A549 treated with Mapracorat at 1 μM for 4 hours (cell line): ENCODE data around the gene DNAJC16. TPM values are rescaled to one million over a fixed set of nuclear protein-coding genes. Genes with fewer than 3 reads are reported as not detected.

Experiments used
- total RNA-seq: library from RNA; stranded (reverse); fragments of 200-300 nt; extraction: Qiagen RNA extraction; gene quantifications from 5 replicates; pipeline ENCODE4 v1.2.3, GENCODE V29; 2022

The DNAJC16 gene
- 4.0 to 8.0 TPM (median 4.4 TPM) in 5 replicates for total RNA-seq

GRCh38 chr1:15526490-15527339 is at the start of gene DNAJC16:
DNAJC16 (plus strand) TSS chr1:15526848; CDS start chr1:15529106, 2,258 bp downstream.

DNA sequence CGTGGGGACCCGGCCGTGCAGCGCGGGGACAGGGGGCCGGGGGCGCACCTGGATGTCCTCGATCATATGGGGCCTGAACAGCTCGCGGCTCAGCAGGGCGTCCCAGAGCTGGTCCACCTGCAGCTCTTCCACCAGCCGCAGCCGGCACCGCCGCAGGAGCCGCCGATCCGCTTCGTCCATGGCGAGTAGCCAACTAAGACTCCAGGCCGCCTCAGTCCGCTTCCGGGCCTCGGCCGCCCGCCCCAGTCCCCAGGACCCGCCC is 2.7 kb upstream of the DNAJC16 start, which contains the start of gene CASP9:
Gene CASP9 (minus strand): TSS at position 195 of the 262 bp plus-strand sequence. CDS start 15 bp downstream, at position 180.

DNA sequence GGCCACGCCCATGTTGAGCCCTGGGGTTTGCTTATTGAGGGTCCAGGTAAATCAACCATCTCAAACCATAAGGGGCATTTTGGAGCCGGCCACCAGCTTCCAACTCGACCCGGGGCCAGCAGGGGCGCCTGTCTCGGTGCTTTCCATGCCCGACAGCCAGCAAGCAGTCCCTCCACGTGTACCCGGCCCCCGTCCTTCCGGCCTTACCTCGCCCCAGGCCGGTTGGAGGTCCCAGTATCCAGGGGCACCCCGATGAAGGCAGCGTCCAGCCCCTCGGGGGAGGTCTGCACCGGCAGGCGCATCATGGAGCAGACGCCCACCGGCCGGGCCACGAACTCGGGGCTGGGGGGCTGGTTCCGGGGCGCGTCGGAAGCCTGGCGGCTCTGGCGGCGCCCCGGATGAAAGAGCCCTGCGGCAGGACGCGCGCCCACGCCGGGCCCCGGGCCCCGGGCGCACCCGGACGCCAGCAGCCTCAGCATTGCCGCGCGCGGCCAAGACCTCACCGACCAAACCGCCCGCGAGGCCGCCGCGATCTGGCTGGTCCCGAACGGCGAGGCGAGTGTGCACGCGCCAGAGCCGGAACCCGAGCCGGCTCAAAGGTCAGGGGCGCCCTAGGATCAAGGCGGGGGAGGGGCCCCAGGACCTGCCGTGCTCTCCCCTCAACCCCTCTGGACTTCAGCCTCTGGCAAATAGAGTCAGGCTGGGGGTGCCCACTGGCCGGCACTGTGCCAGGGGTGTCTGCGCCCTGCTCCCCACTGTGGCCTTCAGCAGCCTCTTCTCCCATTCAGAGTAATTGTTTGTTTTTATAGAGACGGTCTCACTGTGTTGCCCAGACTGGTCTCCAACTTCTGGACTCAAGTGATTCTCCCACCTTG is 58.1 kb downstream of the DNAJC16 start, which contains the start of gene AGMAT:
Gene AGMAT (minus strand): TSS at position 563 of the 875 bp plus-strand sequence. CDS start 84 bp downstream, at position 479.

GRCh38 chr1:15617173-15618076 is 90.8 kb downstream of the DNAJC16 start, which contains the start of gene DDI2:
DDI2 (plus strand) TSS chr1:15617458; CDS start chr1:15617671, 213 bp downstream.

Other genes with a start within 250 kb of the DNAJC16 start
- gene EFHD2, start 117.0 kb upstream of the DNAJC16 start, total RNA-seq, result 184 to 299 TPM (median 278 TPM) in 5 replicates
- gene CTRC, start 88.4 kb upstream of the DNAJC16 start, total RNA-seq, result 1.2 to 2.8 TPM (median 1.4 TPM) in 5 replicates
- not detected in 5 replicates for gene CELA2A, start 70.1 kb upstream of the DNAJC16 start, total RNA-seq
- gene CELA2B, start 50.7 kb upstream of the DNAJC16 start, total RNA-seq, result not detected in 5 replicates
- 4.8 to 6.2 TPM (median 5.6 TPM) in 5 replicates for gene CASP9, start 2.6 kb upstream of the DNAJC16 start, total RNA-seq
- 5.1 to 7.7 TPM (median 7.4 TPM) in 5 replicates for gene AGMAT, start 58.2 kb downstream of the DNAJC16 start, total RNA-seq
- gene DDI2, start 90.6 kb downstream of the DNAJC16 start, total RNA-seq, result 7.1 to 9.0 TPM (median 7.5 TPM) in 5 replicates
- gene PLEKHM2, start 157.5 kb downstream of the DNAJC16 start, total RNA-seq, result 19.9 to 28.1 TPM (median 25.8 TPM) in 5 replicates
- 0.19 to 0.53 TPM (median 0.30 TPM) in 5 replicates for gene SLC25A34, start 209.4 kb downstream of the DNAJC16 start, total RNA-seq
- gene TMEM82, start 215.7 kb downstream of the DNAJC16 start, total RNA-seq, result not detected in 5 replicates
- 21.8 to 34.6 TPM (median 27.8 TPM) in 5 replicates for gene FBLIM1, start 231.9 kb downstream of the DNAJC16 start, total RNA-seq